ENCODE data around the gene JOSD2.
"Not testable (repeated sequence)": the region's sequence is repeated elsewhere in the genome, so short reads cannot be mapped to it uniquely, and the experiment has no call there.

The JOSD2 gene

GRCh38 chr19:50473336-50473735 lies 37.7 kb downstream of the JOSD2 start:
- DNase-seq = not testable (repeated sequence)

- no peak for DNase-seq
Measured at GRCh38 chr19:50468818-50469217, 42.2 kb downstream of the JOSD2 start.

GRCh38 chr19:50467566-50467965 lies 43.4 kb downstream of the JOSD2 start:
- no peak for DNase-seq

- no peak for DNase-seq
Measured at GRCh38 chr19:50466706-50467039, 44.3 kb downstream of the JOSD2 start.

GRCh38 chr19:50465986-50466705 lies 44.8 kb downstream of the JOSD2 start:
- DNase-seq = no peak

- no peak for DNase-seq
Measured at GRCh38 chr19:50465000-50465399, 46.0 kb downstream of the JOSD2 start.

GRCh38 chr19:50464348-50464747 lies 46.6 kb downstream of the JOSD2 start:
- no peak for DNase-seq

GRCh38 chr19:50462970-50463369 lies 48.0 kb downstream of the JOSD2 start:
- DNase-seq = no peak

GRCh38 chr19:50461066-50461875 lies 49.7 kb downstream of the JOSD2 start:
- peak; percentile 64 for DNase-seq

GRCh38 chr19:50460161-50460765 lies 50.7 kb downstream of the JOSD2 start:
- DNase-seq = peak; percentile 29

GRCh38 chr19:50459638-50460037 lies 51.4 kb downstream of the JOSD2 start:
- DNase-seq = no peak

GRCh38 chr19:50459067-50459456 lies 51.9 kb downstream of the JOSD2 start:
- no peak for DNase-seq

GRCh38 chr19:50458396-50459066 lies 52.5 kb downstream of the JOSD2 start:
- peak; percentile 31 for DNase-seq

- no peak for DNase-seq
Measured at GRCh38 chr19:50457300-50457699, 53.7 kb downstream of the JOSD2 start.

All from fibroblast of upper back skin (primary cell).